Ovary (tissue), 3 donors: ENCODE results near the gene AKAP6.

ENCODE experiments used
- EP300 ChIP-seq: sonication (generic); formaldehyde crosslinking; IDR thresholded peaks from one replicate; pipeline ENCODE4 v1.6.1; 2017; ENCODE audit warnings: antibody characterized with exemption
- POLR2A ChIP-seq: fragments of 450-650 bp; IDR thresholded peaks from one replicate; pipeline ENCODE4 v1.6.1; 2017; ENCODE audit warnings: antibody characterized with exemption, mild to moderate bottlenecking, moderate library complexity
- TF ChIP-seq, protein P1 (sequence below), 3 donors: fragments of 450-650 bp in 2 of 3; fragments of 200-600 bp in 1 of 3; IDR thresholded peaks; one replicate each; pipeline versions ENCODE4 v1.5.1 to v1.8.0; 2016 to 2022; ENCODE audit warnings: antibody characterized with exemption in 3 of 3, mild to moderate bottlenecking in 1 of 3
- donor health status: DM: no; HTN: no; CAD: no.

DNA sequence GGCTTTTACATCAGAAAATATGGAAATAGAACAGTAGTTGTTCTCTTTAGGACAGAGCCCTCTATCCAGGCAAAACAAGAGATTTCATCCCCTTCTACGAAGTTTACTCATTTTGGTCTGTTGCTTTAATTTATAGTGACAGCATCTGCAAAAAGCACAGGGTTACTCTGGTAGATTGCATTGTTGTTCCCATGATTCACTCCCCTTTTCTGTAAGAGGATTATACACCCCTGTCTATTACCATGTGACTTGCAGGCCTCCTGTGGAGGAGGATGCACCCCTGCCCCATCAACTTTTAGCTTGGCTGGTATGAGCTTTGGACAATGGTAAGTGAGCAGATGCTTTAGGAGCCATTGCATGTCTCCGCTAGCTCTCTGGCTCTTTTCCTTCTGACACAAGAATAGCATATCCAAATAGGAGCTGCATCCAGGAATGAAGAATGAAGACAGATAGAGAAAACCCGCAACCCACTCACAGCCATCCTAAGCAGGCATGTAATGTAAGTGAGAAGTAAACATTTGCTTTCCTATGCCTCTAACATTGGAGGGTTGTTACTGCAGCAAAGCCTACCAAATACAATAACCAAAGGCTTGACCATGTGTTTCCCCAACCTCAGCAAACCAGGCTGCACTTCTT lies 304.2 kb downstream of the AKAP6 start:
- TF ChIP-seq, protein P1, sequence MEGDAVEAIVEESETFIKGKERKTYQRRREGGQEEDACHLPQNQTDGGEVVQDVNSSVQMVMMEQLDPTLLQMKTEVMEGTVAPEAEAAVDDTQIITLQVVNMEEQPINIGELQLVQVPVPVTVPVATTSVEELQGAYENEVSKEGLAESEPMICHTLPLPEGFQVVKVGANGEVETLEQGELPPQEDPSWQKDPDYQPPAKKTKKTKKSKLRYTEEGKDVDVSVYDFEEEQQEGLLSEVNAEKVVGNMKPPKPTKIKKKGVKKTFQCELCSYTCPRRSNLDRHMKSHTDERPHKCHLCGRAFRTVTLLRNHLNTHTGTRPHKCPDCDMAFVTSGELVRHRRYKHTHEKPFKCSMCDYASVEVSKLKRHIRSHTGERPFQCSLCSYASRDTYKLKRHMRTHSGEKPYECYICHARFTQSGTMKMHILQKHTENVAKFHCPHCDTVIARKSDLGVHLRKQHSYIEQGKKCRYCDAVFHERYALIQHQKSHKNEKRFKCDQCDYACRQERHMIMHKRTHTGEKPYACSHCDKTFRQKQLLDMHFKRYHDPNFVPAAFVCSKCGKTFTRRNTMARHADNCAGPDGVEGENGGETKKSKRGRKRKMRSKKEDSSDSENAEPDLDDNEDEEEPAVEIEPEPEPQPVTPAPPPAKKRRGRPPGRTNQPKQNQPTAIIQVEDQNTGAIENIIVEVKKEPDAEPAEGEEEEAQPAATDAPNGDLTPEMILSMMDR (IDR thresholded peaks at IDR 0.05) = no peak
- no peak for TF ChIP-seq EP300
- no peak for TF ChIP-seq POLR2A
